Measurements from ENCODE around the gene DDX20.
"Not testable (repeated sequence)": the region's sequence is repeated elsewhere in the genome, so short reads cannot be mapped to it uniquely, and the experiment has no call there.

Gene DDX20

DNA sequence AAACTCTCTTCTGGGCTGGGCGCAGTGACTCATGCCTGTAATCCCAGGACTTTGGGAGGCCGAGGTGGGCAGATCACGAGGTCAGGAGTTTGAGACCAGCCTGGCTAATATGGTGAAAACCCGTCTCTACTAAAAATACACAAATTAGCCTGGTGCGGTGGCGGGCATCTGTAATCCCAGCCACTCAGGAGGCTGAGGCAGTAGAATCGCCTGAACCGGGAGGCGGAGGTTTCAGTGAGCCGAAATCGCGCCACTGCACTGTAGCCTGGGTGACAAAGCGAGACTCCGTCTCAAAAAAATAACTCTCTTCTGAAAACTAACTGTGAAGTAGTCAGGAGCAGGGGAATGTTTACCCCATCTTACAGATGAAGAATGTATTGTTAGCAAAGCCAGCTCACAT, 13.4 kb upstream of the DDX20 start:
- Histone ChIP-seq H3K27me3 (ENCODE audit: control insufficient read depth, insufficient read depth, low read length) (peaks cover 32% of the 10 kb centered on the region), H3K4me1 (ENCODE audit: control insufficient read depth, low read depth, low read length) (peaks cover 11% of the 10 kb centered on the region)
- H3K4me3 ChIP-seq (ENCODE audit: low read length); H3K27ac ChIP-seq (ENCODE audit: low read length); H3K9me3 ChIP-seq (ENCODE audit: control insufficient read depth, low read depth, low read length); H3K36me3 ChIP-seq (ENCODE audit: control insufficient read depth, low read depth, low read length); H3K9ac ChIP-seq (ENCODE audit: low read length): not testable (repeated sequence)

DNA sequence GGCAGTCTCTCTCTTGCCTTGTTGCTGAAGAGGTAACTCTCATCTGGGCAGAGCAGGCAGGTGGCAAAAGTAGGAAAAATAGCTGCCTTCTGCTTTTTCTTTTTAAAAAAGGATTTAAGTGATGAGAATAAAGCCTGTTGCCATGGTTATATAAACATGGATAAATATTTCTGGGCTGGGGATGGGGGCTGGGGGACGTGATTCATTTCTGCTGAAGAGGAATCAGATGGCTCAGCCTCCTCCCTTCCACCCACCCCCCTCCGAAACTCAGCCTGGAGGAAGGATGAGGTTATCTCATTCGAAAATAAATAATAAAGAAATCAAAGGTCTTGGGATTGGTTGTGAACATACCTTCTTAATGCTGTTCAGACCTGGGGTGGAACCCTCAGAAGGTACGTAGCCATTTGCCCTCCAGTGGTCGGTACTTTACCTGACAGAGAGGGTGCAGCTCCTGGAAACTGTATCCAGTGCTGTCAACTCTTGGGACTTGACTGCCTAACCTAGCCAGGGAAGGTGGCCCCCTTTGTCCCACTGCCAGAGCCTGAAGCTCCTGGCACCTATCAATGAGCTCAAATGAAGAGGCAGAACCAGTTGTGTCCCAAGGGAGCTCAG, 12.7 kb upstream of the DDX20 start:
- Histone ChIP-seq H3K4me3 (ENCODE audit: low read length) (no peak overlapping the region), H3K27ac (ENCODE audit: low read length) (no peak overlapping the region), H3K9me3 (ENCODE audit: control insufficient read depth, low read depth, low read length) (no peaks in the 10 kb centered on the region), H3K4me1 (ENCODE audit: control insufficient read depth, low read depth, low read length) (peaks cover 4% of the 10 kb centered on the region), H3K36me3 (ENCODE audit: control insufficient read depth, low read depth, low read length) (no peaks in the 10 kb centered on the region), H3K27me3 (ENCODE audit: control insufficient read depth, insufficient read depth, low read length) (peaks cover 25% of the 10 kb centered on the region), H3K9ac (ENCODE audit: low read length) (no peak overlapping the region)

DNA sequence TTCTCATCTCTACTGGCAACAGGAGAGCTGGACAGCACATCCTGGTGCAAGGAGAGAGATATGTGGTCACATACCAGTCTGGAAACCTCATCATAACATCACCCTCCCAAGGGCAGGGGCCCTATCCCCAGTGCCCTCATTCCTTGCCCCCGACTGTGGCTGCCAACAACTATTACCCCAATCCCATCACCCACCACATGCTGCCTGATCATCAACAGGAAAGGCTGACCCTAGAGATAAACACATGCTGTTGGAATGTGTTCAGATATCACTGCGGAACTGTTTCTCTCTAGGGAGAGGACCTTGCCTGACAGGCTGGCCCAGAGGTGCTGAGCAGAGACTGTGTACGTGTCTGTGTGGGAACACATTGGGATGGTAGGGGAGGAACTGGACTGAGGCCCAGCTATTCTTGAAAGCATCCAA, 12.0 kb upstream of the DDX20 start:
- no peak overlapping the region for H3K9ac ChIP-seq (ENCODE audit: low read length)
- no peak overlapping the region for H3K27ac ChIP-seq (ENCODE audit: low read length)
- H3K36me3 ChIP-seq (ENCODE audit: control insufficient read depth, low read depth, low read length) = no peaks in the 10 kb centered on the region
- H3K4me1 ChIP-seq (ENCODE audit: control insufficient read depth, low read depth, low read length) = peaks cover 3% of the 10 kb centered on the region
- no peaks in the 10 kb centered on the region for H3K9me3 ChIP-seq (ENCODE audit: control insufficient read depth, low read depth, low read length)
- peaks cover 22% of the 10 kb centered on the region for H3K27me3 ChIP-seq (ENCODE audit: control insufficient read depth, insufficient read depth, low read length)
- no peak overlapping the region for H3K4me3 ChIP-seq (ENCODE audit: low read length)

DNA sequence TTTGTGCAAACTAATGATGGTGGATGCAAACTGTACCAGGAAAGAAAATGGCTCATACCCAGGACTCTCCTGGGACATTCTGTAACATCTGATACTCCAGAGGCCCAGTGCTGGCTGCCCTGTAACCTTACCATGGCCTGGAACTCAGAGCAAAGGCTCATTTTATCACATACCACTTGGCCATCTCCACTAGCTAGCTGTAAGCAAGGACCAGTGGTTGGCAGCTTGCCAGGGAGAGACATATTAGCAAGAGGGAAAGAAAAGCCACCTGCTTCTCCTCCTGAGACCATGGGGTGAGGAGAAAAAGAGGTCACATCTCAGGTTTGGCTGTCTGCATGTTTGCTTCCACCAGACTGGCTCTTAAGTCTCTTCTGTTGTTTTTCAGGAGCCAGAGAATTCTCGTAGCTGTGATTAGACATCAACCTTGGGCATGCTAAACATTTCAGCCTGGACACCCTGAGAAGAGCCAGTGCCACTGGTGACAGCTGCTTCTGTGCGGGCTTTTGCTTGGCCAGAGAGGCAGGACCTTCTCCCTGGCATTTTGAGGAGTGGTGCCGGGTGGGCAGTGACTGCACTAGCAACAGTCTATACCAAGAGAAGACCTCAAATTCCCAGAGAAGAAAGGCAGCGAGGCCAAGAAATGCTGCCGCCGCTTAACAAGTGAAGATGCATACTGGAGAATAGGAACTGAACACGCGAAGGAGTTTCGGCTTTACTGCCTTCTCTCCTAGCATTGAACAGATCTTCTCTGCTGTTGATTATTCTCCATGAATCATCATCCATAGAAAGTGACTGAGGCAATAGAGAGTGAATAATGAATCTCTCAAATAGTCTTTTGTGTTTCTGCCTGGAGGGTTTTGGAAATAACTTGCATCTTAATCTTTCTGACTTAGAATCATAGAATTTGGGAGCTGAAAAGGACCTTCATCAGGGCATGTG, 9.8 kb upstream of the DDX20 start:
- Histone ChIP-seq H3K27me3 (ENCODE audit: control insufficient read depth, insufficient read depth, low read length) (peaks cover 19% of the 10 kb centered on the region), H3K36me3 (ENCODE audit: control insufficient read depth, low read depth, low read length) (no peaks in the 10 kb centered on the region), H3K4me3 (ENCODE audit: low read length) (no peak overlapping the region), H3K9me3 (ENCODE audit: control insufficient read depth, low read depth, low read length) (no peaks in the 10 kb centered on the region), H3K27ac (ENCODE audit: low read length) (no peak overlapping the region), H3K9ac (ENCODE audit: low read length) (no peak overlapping the region), H3K4me1 (ENCODE audit: control insufficient read depth, low read depth, low read length) (no peaks in the 10 kb centered on the region)

DNA sequence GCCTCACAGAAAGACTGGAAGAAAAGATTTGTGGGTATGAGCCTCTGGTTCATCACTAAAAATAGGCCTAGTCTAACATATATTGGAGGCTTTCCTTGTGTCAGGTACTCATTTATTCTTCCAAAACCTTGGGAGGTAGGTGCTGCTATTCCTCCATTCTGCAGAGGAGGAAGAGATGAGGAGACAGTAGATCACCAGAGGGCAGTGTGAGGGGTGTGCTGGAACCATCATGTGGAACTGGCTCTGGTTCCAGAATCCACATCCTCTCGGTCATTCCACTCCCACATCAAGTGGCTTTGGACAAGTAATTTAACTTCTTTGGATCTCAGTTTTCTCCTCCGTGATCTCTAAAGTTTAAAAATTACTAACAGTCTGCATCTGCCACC, 9.1 kb upstream of the DDX20 start:
- Histone ChIP-seq H3K9ac (ENCODE audit: low read length) (no peak overlapping the region), H3K4me3 (ENCODE audit: low read length) (no peak overlapping the region), H3K4me1 (ENCODE audit: control insufficient read depth, low read depth, low read length) (no peaks in the 10 kb centered on the region), H3K9me3 (ENCODE audit: control insufficient read depth, low read depth, low read length) (no peaks in the 10 kb centered on the region), H3K27ac (ENCODE audit: low read length) (no peak overlapping the region), H3K27me3 (ENCODE audit: control insufficient read depth, insufficient read depth, low read length) (peaks cover 12% of the 10 kb centered on the region), H3K36me3 (ENCODE audit: control insufficient read depth, low read depth, low read length) (no peaks in the 10 kb centered on the region)

DNA sequence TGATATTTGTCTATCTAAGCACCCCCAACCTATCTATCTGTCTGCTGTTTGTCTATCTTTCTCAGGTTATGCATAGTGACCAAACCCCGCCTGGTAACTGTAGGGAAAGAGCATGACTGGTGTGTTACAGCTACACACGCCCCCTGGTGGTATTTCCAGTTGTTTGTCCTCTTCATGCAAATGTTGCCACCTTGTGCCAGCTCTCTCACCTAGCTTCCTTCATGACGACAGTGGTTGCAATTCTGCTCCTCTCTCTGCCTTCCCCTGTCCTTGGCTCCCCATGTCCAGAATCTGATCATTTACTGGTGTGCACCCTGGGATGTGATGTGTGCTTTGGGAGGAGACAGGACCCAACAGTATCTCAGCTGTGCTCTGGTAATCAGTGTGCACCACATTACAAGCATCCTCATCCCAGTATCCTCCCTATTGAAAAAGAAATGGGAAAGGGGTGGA, 8.4 kb upstream of the DDX20 start:
- H3K9me3 ChIP-seq (ENCODE audit: control insufficient read depth, low read depth, low read length) = no peaks in the 10 kb centered on the region
- H3K4me3 ChIP-seq (ENCODE audit: low read length) = no peak overlapping the region
- H3K36me3 ChIP-seq (ENCODE audit: control insufficient read depth, low read depth, low read length) = no peaks in the 10 kb centered on the region
- H3K27me3 ChIP-seq (ENCODE audit: control insufficient read depth, insufficient read depth, low read length) = peaks cover 5% of the 10 kb centered on the region
- no peak overlapping the region for H3K27ac ChIP-seq (ENCODE audit: low read length)
- H3K9ac ChIP-seq (ENCODE audit: low read length) = no peak overlapping the region
- no peaks in the 10 kb centered on the region for H3K4me1 ChIP-seq (ENCODE audit: control insufficient read depth, low read depth, low read length)

DNA sequence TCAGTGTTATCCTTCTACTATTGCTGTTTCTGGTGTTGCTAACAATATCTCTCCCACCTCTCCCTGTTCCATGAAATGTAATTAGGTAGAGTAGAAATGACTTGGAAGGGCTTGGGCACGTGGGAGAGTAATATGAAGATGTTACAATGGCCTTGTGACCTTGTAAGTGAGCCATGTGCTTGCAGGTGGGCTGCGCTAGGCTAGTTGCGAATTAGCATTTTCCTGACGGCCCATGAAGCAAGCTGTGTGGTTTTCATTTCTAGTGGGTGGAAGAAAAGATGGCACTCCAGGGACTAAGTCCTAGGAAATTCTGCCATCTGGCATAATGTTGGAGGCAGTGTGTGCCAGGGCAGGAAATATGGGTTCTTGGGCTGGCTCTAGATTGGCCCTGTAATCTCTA, 7.8 kb upstream of the DDX20 start:
- Histone ChIP-seq H3K27ac (ENCODE audit: low read length) (no peak overlapping the region), H3K36me3 (ENCODE audit: control insufficient read depth, low read depth, low read length) (no peaks in the 10 kb centered on the region), H3K9me3 (ENCODE audit: control insufficient read depth, low read depth, low read length) (no peaks in the 10 kb centered on the region), H3K4me1 (ENCODE audit: control insufficient read depth, low read depth, low read length) (no peaks in the 10 kb centered on the region), H3K27me3 (ENCODE audit: control insufficient read depth, insufficient read depth, low read length) (no peaks in the 10 kb centered on the region), H3K9ac (ENCODE audit: low read length) (no peak overlapping the region), H3K4me3 (ENCODE audit: low read length) (no peak overlapping the region)

DNA sequence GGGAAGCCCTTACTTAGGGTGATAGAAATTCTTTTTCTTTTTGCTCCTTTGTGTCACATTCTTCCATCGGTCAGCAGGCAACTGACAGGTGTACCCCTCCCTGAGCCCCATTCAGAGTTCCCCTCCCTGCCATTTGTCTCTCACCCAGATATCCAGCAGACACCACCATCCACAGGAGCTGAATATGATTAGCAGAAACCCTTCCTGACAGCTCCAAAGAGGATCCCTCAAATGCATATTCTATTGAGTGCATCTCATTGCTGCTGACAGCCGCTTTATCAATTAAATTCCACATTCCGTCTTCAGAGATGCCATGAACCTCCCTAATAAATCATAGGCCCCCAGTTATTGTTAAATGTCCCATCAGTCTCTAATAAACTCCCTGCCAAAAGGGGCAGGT, 6.1 kb upstream of the DDX20 start:
- Histone ChIP-seq H3K27ac (ENCODE audit: low read length) (no peak overlapping the region), H3K27me3 (ENCODE audit: control insufficient read depth, insufficient read depth, low read length) (no peaks in the 10 kb centered on the region), H3K9ac (ENCODE audit: low read length) (no peak overlapping the region), H3K36me3 (ENCODE audit: control insufficient read depth, low read depth, low read length) (no peaks in the 10 kb centered on the region), H3K4me3 (ENCODE audit: low read length) (no peak overlapping the region), H3K9me3 (ENCODE audit: control insufficient read depth, low read depth, low read length) (no peaks in the 10 kb centered on the region), H3K4me1 (ENCODE audit: control insufficient read depth, low read depth, low read length) (peaks cover 2% of the 10 kb centered on the region)

DNA sequence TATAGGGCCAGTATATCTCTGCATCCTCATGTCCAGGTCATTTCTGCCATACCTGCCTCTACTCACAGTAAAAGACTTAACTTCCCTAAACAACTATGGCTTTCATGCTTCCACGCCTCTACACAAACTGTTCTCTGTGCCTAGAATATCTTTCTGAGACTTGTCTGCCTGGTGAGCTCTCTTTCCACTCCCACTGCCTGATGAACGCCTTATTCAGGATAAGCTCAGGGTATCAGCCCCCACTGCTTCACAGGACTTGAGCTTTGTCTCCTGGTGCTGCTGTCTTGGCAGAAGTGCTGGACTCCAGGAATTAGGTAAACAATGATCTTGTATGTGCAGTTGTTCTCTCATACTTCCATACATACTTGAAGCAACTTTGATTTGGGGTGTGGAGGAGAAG, 4.8 kb upstream of the DDX20 start:
- Histone ChIP-seq H3K36me3 (ENCODE audit: control insufficient read depth, low read depth, low read length) (no peaks in the 10 kb centered on the region), H3K9me3 (ENCODE audit: control insufficient read depth, low read depth, low read length) (no peaks in the 10 kb centered on the region), H3K9ac (ENCODE audit: low read length) (no peak overlapping the region), H3K4me3 (ENCODE audit: low read length) (no peak overlapping the region), H3K4me1 (ENCODE audit: control insufficient read depth, low read depth, low read length) (peaks cover 3% of the 10 kb centered on the region), H3K27me3 (ENCODE audit: control insufficient read depth, insufficient read depth, low read length) (no peaks in the 10 kb centered on the region), H3K27ac (ENCODE audit: low read length) (no peak overlapping the region)

DNA sequence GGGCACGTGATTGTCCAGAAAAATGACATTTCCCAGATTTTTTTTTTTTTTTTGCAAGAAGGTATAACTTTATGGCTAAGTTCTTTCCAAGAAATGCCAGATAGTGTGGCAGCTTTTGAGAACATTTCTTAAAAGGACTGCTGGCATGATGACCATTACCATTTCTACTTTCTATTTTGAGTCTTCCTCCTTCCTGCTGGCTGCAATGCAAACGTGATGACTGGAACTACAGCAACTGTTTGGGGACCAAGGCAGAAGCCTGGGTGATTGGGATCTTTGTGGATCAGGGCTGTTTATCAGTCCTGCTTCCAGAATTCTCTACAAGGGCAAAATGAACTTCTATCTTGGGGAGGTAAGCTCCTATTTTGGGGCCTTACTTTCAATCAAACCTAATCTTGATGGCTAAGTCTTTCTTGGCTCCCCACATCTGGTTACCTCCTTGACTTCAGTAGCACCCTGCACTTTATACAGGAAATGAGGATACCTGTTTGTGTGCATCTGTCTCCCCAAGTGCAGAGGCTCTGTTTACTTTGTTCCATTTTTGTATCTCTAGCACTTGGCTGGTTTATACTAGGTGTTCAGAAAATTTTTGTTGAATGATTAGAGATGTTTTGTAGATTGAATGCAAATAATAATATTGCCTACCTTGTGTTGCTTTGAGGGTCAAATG, 3.7 kb upstream of the DDX20 start:
- no peak overlapping the region for H3K27ac ChIP-seq (ENCODE audit: low read length)
- H3K4me3 ChIP-seq (ENCODE audit: low read length) = no peak overlapping the region
- H3K27me3 ChIP-seq (ENCODE audit: control insufficient read depth, insufficient read depth, low read length) = no peaks in the 10 kb centered on the region
- H3K9me3 ChIP-seq (ENCODE audit: control insufficient read depth, low read depth, low read length) = no peaks in the 10 kb centered on the region
- no peaks in the 10 kb centered on the region for H3K36me3 ChIP-seq (ENCODE audit: control insufficient read depth, low read depth, low read length)
- H3K4me1 ChIP-seq (ENCODE audit: control insufficient read depth, low read depth, low read length) = peaks cover 9% of the 10 kb centered on the region
- no peak overlapping the region for H3K9ac ChIP-seq (ENCODE audit: low read length)

DNA sequence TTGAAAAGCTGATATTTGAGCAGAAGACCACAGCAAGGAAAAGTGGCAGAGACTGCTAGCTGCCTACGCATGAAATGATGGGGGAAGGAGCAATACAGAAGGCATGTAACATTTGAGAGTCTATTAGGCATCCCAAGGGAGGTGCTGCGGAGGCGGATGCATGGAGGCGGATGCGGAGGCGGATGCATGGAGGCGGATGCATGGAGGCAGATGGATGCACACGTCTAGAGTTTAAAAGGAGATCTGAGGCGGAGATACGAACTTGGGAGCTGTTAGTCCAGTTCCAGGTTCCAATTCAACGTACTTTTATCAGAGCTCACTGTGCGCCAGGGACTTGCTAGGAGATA, 744 bp upstream of the DDX20 start:
- Histone ChIP-seq H3K9ac (ENCODE audit: low read length) (peak overlapping the region; percentile 96), H3K27me3 (ENCODE audit: control insufficient read depth, insufficient read depth, low read length) (no peaks in the 10 kb centered on the region), H3K4me3 (ENCODE audit: low read length) (peak overlapping the region; percentile 93)

More for the DNA sequence above, 744 bp upstream of the DDX20 start:
- H3K27ac ChIP-seq (ENCODE audit: low read length) = peak overlapping the region; percentile 94
- H3K9me3 ChIP-seq (ENCODE audit: control insufficient read depth, low read depth, low read length) = no peaks in the 10 kb centered on the region
- H3K4me1 ChIP-seq (ENCODE audit: control insufficient read depth, low read depth, low read length) = peaks cover 10% of the 10 kb centered on the region
- peaks cover 10% of the 10 kb centered on the region for H3K36me3 ChIP-seq (ENCODE audit: control insufficient read depth, low read depth, low read length)

All from iPS-18a (cell line).